Adrenal gland (tissue), 5 donors: ENCODE results near the gene CFAP58.

Source experiments
- POLR2A ChIP-seq, 2 donors: fragments of 450-650 bp; IDR thresholded peaks; one replicate each; pipeline ENCODE4 v1.6.1; 2017; ENCODE audit warnings: antibody characterized with exemption in 2 of 2, mild to moderate bottlenecking in 2 of 2, moderate library complexity in 1 of 2
- TF ChIP-seq, protein P1 (sequence below), 6 experiments: fragments of 450-650 bp in 4 of 6; fragments of 200-600 bp in 2 of 6; sonication (generic) in 1 of 6; IDR thresholded peaks; 1 replicate in 5 of 6; 2 replicates in 1 of 6; pipeline versions ENCODE4 v1.5.1 to v1.8.0; 2016 to 2021; ENCODE audit warnings: antibody characterized with exemption in 6 of 6, mild to moderate bottlenecking in 2 of 6, moderate library complexity in 1 of 6
- donor health status: DM: no; HTN: no; CAD: no.

DNA sequence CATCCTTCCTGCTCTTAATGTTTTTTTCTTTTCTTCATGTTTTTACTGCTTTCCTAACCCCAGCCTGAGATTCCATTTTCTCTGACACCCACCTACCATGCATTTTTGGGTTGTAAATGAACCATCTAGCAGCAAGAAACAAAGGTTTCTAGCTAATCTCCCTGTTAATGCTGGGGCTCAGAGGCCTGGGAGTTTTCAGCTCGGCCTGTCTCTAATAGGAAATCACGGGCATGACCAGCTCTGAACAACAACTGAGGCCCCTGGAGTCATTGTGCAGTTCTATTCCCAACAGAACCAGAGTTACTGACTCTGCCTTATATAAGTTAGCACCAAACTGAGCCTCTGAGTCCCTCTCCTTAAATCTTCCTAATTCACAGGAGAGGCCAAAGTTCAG, 134.8 kb downstream of the CFAP58 start:
- TF ChIP-seq, protein P1, sequence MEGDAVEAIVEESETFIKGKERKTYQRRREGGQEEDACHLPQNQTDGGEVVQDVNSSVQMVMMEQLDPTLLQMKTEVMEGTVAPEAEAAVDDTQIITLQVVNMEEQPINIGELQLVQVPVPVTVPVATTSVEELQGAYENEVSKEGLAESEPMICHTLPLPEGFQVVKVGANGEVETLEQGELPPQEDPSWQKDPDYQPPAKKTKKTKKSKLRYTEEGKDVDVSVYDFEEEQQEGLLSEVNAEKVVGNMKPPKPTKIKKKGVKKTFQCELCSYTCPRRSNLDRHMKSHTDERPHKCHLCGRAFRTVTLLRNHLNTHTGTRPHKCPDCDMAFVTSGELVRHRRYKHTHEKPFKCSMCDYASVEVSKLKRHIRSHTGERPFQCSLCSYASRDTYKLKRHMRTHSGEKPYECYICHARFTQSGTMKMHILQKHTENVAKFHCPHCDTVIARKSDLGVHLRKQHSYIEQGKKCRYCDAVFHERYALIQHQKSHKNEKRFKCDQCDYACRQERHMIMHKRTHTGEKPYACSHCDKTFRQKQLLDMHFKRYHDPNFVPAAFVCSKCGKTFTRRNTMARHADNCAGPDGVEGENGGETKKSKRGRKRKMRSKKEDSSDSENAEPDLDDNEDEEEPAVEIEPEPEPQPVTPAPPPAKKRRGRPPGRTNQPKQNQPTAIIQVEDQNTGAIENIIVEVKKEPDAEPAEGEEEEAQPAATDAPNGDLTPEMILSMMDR (IDR thresholded peaks at IDR 0.05), result no peak
- no peak for TF ChIP-seq POLR2A (IDR thresholded peaks at IDR 0.05)
